Kidney (tissue), 14 donors: ENCODE measurements around the gene RYK. TPM values are rescaled to one million over a fixed set of nuclear protein-coding genes. Genes with fewer than 3 reads are reported as not detected.

Experiments
- DNase-seq, 5 donors: peaks; one replicate each; pipeline ENCODE4 v3.0.0-alpha.2; 2013 to 2020
- FAIRE-seq: peaks from 2 replicates; lab custom pipeline; 2012; peaks lifted over from hg19 to GRCh38; lab: Jason Lieb, UNC
- H3K27ac ChIP-seq, 2 donors: one replicate each; pipeline ENCODE4 v1.7.0; 2013; ENCODE audit warnings: low read depth in 2 of 2, low read length in 2 of 2, inconsistent platforms in 1 of 2
- H3K27me3 ChIP-seq: one replicate; pipeline ENCODE4 v1.7.1; 2013; ENCODE audit warnings: low read length, inconsistent platforms; ENCODE audit not compliant: control insufficient read depth, insufficient read depth
- H3K36me3 ChIP-seq, 3 donors: one replicate each; pipeline versions ENCODE4 v1.7.0 to v1.7.1; 2013; ENCODE audit warnings: low read length in 3 of 3, control low read depth in 1 of 3, inconsistent platforms in 1 of 3; ENCODE audit not compliant: insufficient read depth in 3 of 3, control insufficient read depth in 2 of 3
- H3K4me1 ChIP-seq, 3 donors: one replicate each; pipeline versions ENCODE4 v1.7.0 to v1.7.1; 2013; ENCODE audit warnings: low read length in 3 of 3, inconsistent platforms in 1 of 3, low read depth in 1 of 3; ENCODE audit not compliant: control insufficient read depth in 2 of 3, insufficient read depth in 2 of 3
- H3K4me3 ChIP-seq, 3 donors: one replicate each; pipeline versions ENCODE4 v1.7.0 to v1.8.1; 2013; ENCODE audit warnings: low read length in 3 of 3, control low read depth in 1 of 3, inconsistent platforms in 1 of 3
- H3K9ac ChIP-seq, 3 donors: one replicate each; pipeline versions ENCODE4 v1.7.0 to v1.7.1; 2013; ENCODE audit warnings: low read length in 3 of 3, control low read depth in 1 of 3, inconsistent platforms in 1 of 3
- H3K9me3 ChIP-seq, 3 donors: one replicate each; pipeline versions ENCODE4 v1.7.0 to v1.7.1; 2013; ENCODE audit warnings: low read length in 3 of 3, control low read depth in 1 of 3, inconsistent platforms in 1 of 3; ENCODE audit not compliant: control insufficient read depth in 2 of 3, insufficient read depth in 1 of 3
- intact Hi-C: fragments of 100-400 bp; cut with DNase I; formaldehyde crosslinking; loops from one replicate; pipeline ENCODE4 v1.11.1; 2022
- polyA plus RNA-seq: library from polyadenylated mRNA; stranded (reverse); fragments of 350-450 nt; fragmentation: Illumina TruSeq; extraction: RNeasy Lipid Tissue Mini Kit (QIAGEN cat#74804); gene quantifications from one replicate; pipeline ENCODE4 v1.2.3, GENCODE V29; 2014; ENCODE audit warnings: low read depth, low replicate concordance; ENCODE audit not compliant: insufficient read depth
- total RNA-seq: library from RNA; stranded (reverse); fragmentation: NEBNext Ultra II Directional; extraction: Animal tissue kit (Norgen Biotek cat#: 25700); gene quantifications from one replicate; pipeline ENCODE4 v1.2.1, GENCODE V29; 2021
- TF ChIP-seq, protein P1 (sequence below): IDR thresholded peaks from 3 replicates; pipeline ENCODE4 v1.5.1; 2012; ENCODE audit warnings: mild to moderate bottlenecking, moderate library complexity, borderline replicate concordance; ENCODE audit not compliant: insufficient read depth; ENCODE audit errors: extremely low read depth
- donor health status: control.
- donor health status: control.
- donor health status: control.
- donor health status: control.
- donor health status: control.
- donor health status: DM: yes; HTN: yes; CAD: no.
- donor health status: Normal renal cell carcinoma (clear cell type).

Gene RYK
- total and polyA plus RNA-seq, 2 donors from 2014 or later = 32.2 to 50.9 TPM

DNA sequence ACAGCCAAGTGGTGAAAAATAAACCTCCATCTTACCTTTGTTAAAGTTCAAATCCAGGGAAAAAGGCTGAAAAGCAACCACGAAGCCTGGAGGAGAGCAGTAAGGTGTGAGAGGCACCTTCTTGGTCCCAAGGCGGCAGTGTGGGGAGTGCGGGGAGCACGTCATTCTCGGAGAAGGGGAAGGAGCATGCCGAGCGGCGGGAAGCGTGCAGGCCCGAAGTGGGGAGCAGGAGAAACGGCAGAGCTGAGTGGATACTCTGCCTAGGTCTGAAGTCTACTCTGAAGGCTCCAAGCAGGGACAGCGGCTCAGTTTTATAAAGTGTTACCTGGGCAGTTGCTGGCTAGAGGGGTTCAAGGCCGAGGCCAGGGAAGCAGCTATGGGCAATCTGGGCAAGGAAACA lies 96.9 kb downstream of the RYK start:
- DNase-seq = no peak
- H3K9ac ChIP-seq = no peak overlapping the region

DNA sequence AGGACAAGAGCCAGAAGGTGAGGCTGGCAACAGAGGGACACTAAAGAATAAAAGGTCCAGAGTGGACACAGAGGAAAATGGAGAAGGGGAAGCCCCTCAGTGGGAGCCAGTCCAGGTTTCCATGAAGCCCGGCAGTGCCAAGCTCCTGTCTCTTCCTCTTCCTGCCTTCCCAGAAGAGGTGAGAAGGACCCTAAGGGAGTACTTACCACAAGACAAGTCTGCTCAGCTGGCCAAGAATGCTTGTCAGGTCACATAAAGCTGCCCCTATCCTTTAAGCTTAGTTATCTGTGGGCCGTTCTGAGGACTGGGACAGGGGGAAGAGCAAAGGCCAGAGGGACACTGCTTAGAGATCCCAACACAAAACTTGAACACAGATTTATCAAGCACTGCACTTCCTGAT lies 100.2 kb downstream of the RYK start:
- TF ChIP-seq, protein P1, sequence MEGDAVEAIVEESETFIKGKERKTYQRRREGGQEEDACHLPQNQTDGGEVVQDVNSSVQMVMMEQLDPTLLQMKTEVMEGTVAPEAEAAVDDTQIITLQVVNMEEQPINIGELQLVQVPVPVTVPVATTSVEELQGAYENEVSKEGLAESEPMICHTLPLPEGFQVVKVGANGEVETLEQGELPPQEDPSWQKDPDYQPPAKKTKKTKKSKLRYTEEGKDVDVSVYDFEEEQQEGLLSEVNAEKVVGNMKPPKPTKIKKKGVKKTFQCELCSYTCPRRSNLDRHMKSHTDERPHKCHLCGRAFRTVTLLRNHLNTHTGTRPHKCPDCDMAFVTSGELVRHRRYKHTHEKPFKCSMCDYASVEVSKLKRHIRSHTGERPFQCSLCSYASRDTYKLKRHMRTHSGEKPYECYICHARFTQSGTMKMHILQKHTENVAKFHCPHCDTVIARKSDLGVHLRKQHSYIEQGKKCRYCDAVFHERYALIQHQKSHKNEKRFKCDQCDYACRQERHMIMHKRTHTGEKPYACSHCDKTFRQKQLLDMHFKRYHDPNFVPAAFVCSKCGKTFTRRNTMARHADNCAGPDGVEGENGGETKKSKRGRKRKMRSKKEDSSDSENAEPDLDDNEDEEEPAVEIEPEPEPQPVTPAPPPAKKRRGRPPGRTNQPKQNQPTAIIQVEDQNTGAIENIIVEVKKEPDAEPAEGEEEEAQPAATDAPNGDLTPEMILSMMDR = no peak
- Histone ChIP-seq H3K4me1 (peaks cover 0 to 9% (median 0%) of the 10 kb centered on the region in 3 donors), H3K27me3 (no peaks in the 10 kb centered on the region), H3K27ac (no peak overlapping the region), H3K4me3 (no peak overlapping the region), H3K9ac (no peak overlapping the region), H3K9me3 (no peaks in the 10 kb centered on the region), H3K36me3 (peaks cover 0 to 7% (median 4%) of the 10 kb centered on the region in 3 donors)
- DNase-seq = no peak
- FAIRE-seq = no peak
- intact Hi-C loops = no loop called here

More for the DNA sequence above, 96.9 kb downstream of the RYK start:
- Histone ChIP-seq H3K9me3 (no peaks in the 10 kb centered on the region), H3K27me3 (no peaks in the 10 kb centered on the region), H3K36me3 (peaks cover 7 to 15% (median 8%) of the 10 kb centered on the region in 3 donors), H3K4me3 (no peak overlapping the region), H3K4me1 (peaks cover 0 to 9% (median 0%) of the 10 kb centered on the region in 3 donors), H3K27ac (no peak overlapping the region)
- intact Hi-C loops = no loop called here
- TF ChIP-seq, protein P1 = no peak
- FAIRE-seq = no peak

DNA sequence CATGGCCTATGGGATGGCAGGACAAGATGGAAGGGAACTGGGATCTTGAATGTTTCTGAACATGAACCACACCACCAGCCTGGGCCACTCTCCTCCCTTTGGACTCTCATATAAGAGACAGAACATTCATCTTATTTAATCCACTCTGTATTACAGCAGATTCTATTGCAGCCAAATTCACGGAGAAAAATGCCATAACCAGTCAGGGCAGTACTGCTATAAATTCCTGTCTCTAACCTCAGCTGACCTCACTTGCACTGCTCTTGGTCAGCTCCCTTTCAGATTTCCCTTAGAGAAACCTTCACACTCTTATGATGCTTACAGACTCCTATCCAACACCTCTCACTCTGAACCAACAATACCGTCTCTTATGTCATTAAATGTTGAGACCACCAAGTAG lies 101.4 kb downstream of the RYK start:
- Histone ChIP-seq H3K27me3 (no peaks in the 10 kb centered on the region), H3K4me3 (no peak overlapping the region), H3K4me1 (peaks cover 0 to 9% (median 2%) of the 10 kb centered on the region in 3 donors), H3K9ac (no peak overlapping the region), H3K36me3 (peaks cover 0 to 3% (median 0%) of the 10 kb centered on the region in 3 donors), H3K27ac (no peak overlapping the region), H3K9me3 (no peaks in the 10 kb centered on the region)
- intact Hi-C loops = no loop called here
- FAIRE-seq (no peak), DNase-seq (no peak)
- TF ChIP-seq, protein P1 = no peak

DNA sequence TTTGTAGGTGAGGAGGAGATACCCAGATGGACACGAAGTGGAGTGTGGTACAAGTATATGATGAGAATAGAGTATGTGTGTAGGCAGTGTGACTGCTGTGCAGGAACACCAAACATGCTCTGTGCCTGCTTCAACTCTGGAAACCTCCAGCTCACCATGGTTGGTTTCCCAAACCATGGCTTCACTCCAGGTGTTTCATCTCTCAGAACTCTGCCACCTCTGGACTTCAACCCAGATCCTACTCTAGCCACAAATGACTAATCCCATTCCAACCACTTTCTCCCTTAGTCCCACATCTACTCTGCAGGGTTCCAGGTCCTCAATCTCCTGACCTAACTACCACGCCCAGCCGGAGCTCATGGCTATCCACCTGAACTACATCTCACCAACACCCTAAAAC lies 102.1 kb downstream of the RYK start:
- H3K4me3 ChIP-seq = no peak overlapping the region
- no peaks in the 10 kb centered on the region for H3K9me3 ChIP-seq
- H3K9ac ChIP-seq = no peak overlapping the region
- DNase-seq = no peak
- peaks cover 0 to 15% (median 5%) of the 10 kb centered on the region in 3 donors for H3K4me1 ChIP-seq
- intact Hi-C loops = no loop called here
- H3K36me3 ChIP-seq = no peaks in the 10 kb centered on the region
- H3K27me3 ChIP-seq = no peaks in the 10 kb centered on the region
- no peak for FAIRE-seq
- TF ChIP-seq, protein P1 = no peak
- no peak overlapping the region for H3K27ac ChIP-seq
